OCI-LY3 (cell line): ENCODE data around the gene PKP3.

ENCODE experiments used
- CTCF ChIP-seq: fragments of 200-600, 300-600 bp; sonication (generic); IDR thresholded peaks from 2 replicates; pipeline ENCODE4 v1.5.1; 2014; ENCODE audit warnings: antibody characterized with exemption, low read length, low read depth
- EZH2phosphoT487 ChIP-seq: fragments of 200-600 bp; shearing (Covaris generic); IDR thresholded peaks from 2 replicates; pipeline ENCODE4 v1.6.1; 2018; ENCODE audit warnings: antibody characterized with exemption, mixed run types, low read depth

- TF ChIP-seq CTCF: no peak
- no peak for TF ChIP-seq EZH2phosphoT487
Observed at GRCh38 chr11:358129-358800, 35.7 kb upstream of the PKP3 start.
